T47D (cell line): ENCODE measurements around the gene CBFA2T2.

Source experiments
- DNase-seq, 2 experiments: peaks; one replicate each; pipeline versions ENCODE4 v3.0.0 to v3.0.0-alpha.2; 2011 to 2012; ENCODE audit warnings: low read depth in 1 of 2, low spot score in 1 of 2
- JUND ChIP-seq: IDR thresholded peaks from 2 replicates; pipeline ENCODE4 v1.6.1; 2012; ENCODE audit warnings: low read depth
- in situ Hi-C: cut with HindIII; loops from 2 replicates; pipeline ENCODE4 v1.10.0; 2016; ENCODE audit warnings: low sequenced_read_pairs, low pct_unique_long_range_greater_than_20kb

Gene CBFA2T2

GRCh38 chr20:33656783-33657703 lies 167.1 kb downstream of the CBFA2T2 start:
- in situ Hi-C loops: no loop called here
- no peak for DNase-seq
- TF ChIP-seq JUND: no peak

GRCh38 chr20:33657704-33658095 lies 167.8 kb downstream of the CBFA2T2 start:
- in situ Hi-C loops: no loop called here
- no peak for TF ChIP-seq JUND
- DNase-seq: peak in 1 of 2 experiments; percentile 2

GRCh38 chr20:33658510-33658909 lies 168.6 kb downstream of the CBFA2T2 start:
- in situ Hi-C loops: no loop called here
- TF ChIP-seq JUND: no peak
- DNase-seq: peak in 1 of 2 experiments; percentile 1

GRCh38 chr20:33658929-33659328 lies 169.0 kb downstream of the CBFA2T2 start:
- in situ Hi-C loops: no loop called here
- no peak for TF ChIP-seq JUND
- no peak for DNase-seq

DNA sequence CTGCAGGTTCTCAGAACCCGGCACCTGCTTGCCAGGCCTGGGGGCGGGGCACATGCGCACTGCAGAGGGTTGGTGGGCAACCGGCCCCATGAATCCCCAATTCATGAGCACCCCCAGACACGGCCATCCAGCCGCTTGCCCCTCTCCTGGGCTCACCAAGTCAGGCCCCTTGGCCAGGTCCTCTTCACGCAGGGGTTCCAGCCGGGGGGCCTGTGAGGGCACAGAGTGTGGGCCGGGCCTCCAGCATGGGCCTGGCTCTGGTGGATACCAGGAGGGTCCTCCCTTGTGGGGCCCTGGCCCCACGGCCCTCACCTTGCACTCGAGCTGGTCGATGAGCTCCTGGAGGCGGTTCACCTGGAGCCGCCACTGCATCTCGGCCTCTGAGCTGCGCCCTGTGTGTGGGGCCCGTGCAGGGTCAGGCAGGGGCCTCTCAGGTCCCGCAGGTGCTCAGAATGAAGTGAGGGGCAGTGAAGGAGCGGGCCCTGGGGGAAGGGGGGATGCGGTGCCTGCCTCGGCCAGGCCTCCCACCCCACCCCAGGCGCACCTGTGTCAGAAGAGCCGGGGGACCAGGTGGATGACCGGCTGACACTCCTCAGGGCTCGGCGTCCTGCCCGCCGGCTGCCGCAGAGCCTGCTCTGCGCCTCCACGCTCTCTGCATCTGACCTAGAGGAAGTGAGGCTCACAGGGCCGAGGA lies 169.6 kb downstream of the CBFA2T2 start:
- DNase-seq: no peak
- in situ Hi-C loops: no loop called here
- no peak for TF ChIP-seq JUND

GRCh38 chr20:33660035-33660684 lies 170.3 kb downstream of the CBFA2T2 start:
- TF ChIP-seq JUND: no peak
- no peak for DNase-seq
- in situ Hi-C loops: no loop called here

DNA sequence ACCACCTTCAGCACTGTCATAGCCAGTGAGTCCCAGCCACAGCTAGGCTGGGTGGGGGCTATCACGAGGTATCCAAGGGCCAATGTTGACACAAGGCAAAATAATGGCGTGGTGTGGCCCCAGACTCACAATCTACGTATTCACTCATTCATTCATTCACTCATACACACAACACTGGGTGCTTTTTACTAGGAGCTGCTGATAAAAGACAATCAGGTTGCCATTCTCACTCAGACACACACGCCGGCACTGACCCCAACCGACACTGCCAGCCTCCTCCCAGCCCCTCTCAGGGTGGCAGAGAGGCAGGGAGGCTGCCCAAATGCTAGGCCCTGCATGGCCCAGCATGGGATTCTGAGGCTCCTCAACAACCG lies 170.8 kb downstream of the CBFA2T2 start:
- in situ Hi-C loops: no loop called here

DNA sequence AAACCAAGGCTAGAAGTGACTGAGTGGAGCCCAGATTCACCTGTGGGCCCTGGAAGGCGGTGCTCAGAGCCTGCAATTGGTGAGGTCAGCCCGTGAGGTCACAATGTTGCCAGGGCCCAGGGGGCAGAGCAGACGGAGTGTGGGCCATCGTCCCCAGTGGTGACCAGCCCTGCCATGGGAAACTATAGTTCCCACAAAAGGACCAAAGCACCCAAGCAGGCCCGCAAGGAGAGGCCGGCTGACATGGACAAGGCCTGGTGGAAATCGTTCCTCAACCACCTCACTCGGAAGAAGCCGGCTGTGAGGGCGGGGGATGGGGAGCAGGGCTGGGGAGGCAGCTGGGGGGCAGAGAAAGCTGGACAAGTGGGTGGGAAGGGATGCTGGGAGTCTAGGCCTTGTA lies 172.3 kb downstream of the CBFA2T2 start, which contains the start of gene C20orf144:
TSS of gene C20orf144 (plus strand) at position 156 of the 400 bp plus-strand sequence. CDS start at position 175, 19 bp downstream.
- in situ Hi-C loops: no loop called here
- DNase-seq: no peak
- no peak for TF ChIP-seq JUND

More for the DNA sequence above, 170.8 kb downstream of the CBFA2T2 start:
- DNase-seq: no peak
- no peak for TF ChIP-seq JUND

- in situ Hi-C loops: no loop called here
- no peak; the same call in 1 of the 2 replicates for TF ChIP-seq JUND
These were observed 173.5 kb downstream of the CBFA2T2 start for GRCh38 chr20:33663161-33664084.

GRCh38 chr20:33664085-33664761 lies 174.3 kb downstream of the CBFA2T2 start:
- DNase-seq: no peak
- no peak for TF ChIP-seq JUND
- in situ Hi-C loops: no loop called here

More at GRCh38 chr20:33663161-33664084, 173.5 kb downstream of the CBFA2T2 start:
- DNase-seq: peak; percentile 82 to 90

DNA sequence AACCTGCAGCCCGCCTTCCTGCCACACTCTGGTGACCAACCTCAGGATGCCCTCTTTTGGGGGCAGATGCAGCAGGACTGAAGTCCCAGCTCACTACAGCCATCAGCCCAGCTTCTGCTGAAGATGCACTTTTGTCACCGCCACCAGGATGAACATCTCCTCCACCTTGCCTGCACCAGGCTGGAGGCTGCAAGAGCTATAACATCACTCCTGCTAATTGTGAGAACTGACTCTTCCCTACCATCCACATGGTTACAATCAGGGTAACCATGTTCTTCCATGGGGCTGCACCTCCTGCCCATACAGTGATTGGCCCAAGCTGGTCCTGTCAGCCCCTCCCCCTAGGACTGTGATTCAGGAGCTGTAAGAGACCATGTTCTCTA lies 174.9 kb downstream of the CBFA2T2 start:
- no peak for TF ChIP-seq JUND
- in situ Hi-C loops: no loop called here
- no peak for DNase-seq
